H9 (cell line): Measurements from ENCODE around the gene IL21R. TPM values are rescaled to one million over a fixed set of nuclear protein-coding genes. Genes with fewer than 3 reads are reported as not detected.

ENCODE experiments used
- DNase-seq: peaks from one replicate; pipeline ENCODE4 v3.0.0-alpha.2; 2017
- H2AFZ ChIP-seq: one replicate; pipeline ENCODE4 v1.6.1; 2013; ENCODE audit warnings: mild to moderate bottlenecking, low read length, control low read depth, moderate library complexity
- H2AK5ac ChIP-seq: 2 replicates; pipeline ENCODE4 v1.6.1; 2013; ENCODE audit warnings: low read length, control low read depth, mixed read lengths; ENCODE audit not compliant: insufficient read length
- H2BK120ac ChIP-seq: one replicate; pipeline ENCODE4 v1.6.1; 2013; ENCODE audit warnings: low read depth, mild to moderate bottlenecking, low read length, control low read depth, inconsistent platforms; ENCODE audit not compliant: poor library complexity, severe bottlenecking
- H2BK12ac ChIP-seq: 2 replicates; pipeline ENCODE4 v1.6.1; 2013; ENCODE audit warnings: low read length, control low read depth, mixed read lengths, low read depth; ENCODE audit not compliant: insufficient read length
- H2BK15ac ChIP-seq: 2 replicates; pipeline ENCODE4 v1.6.1; 2013; ENCODE audit warnings: low read depth, low read length, control low read depth
- H2BK20ac ChIP-seq: one replicate; pipeline ENCODE4 v1.6.1; 2013; ENCODE audit warnings: low read depth, mild to moderate bottlenecking, low read length, control low read depth, inconsistent platforms; ENCODE audit not compliant: poor library complexity, severe bottlenecking
- H2BK5ac ChIP-seq: 2 replicates; pipeline ENCODE4 v1.6.1; 2013; ENCODE audit warnings: low read length, control low read depth, mixed read lengths; ENCODE audit not compliant: insufficient read length
- H3K14ac ChIP-seq: 2 replicates; pipeline ENCODE4 v1.6.1; 2013; ENCODE audit warnings: low read length, control low read depth; ENCODE audit not compliant: insufficient read depth
- H3K18ac ChIP-seq: 2 replicates; pipeline ENCODE4 v1.6.1; 2013; ENCODE audit warnings: low read depth, mild to moderate bottlenecking, mixed read lengths, low read length, control low read depth; ENCODE audit not compliant: insufficient read length
- H3K23ac ChIP-seq: 2 replicates; pipeline ENCODE4 v1.6.1; 2013; ENCODE audit warnings: low read length, control low read depth, mixed read lengths, low read depth; ENCODE audit not compliant: insufficient read length
- H3K23me2 ChIP-seq: 2 replicates; pipeline ENCODE4 v1.6.1; 2013; ENCODE audit warnings: low read depth, mild to moderate bottlenecking, mixed read lengths, low read length, control low read depth; ENCODE audit not compliant: insufficient read length, poor library complexity, severe bottlenecking
- H3K27ac ChIP-seq: 2 replicates; pipeline ENCODE4 v1.5.1; 2013; ENCODE audit warnings: low read length, control low read depth, mixed read lengths, low read depth; ENCODE audit not compliant: insufficient read length
- H3K27me3 ChIP-seq: 2 replicates; pipeline ENCODE4 v1.6.1; 2013; ENCODE audit warnings: low read length, control low read depth, inconsistent platforms; ENCODE audit not compliant: insufficient read depth
- H3K4ac ChIP-seq: 2 replicates; pipeline ENCODE4 v1.6.1; 2013; ENCODE audit warnings: low read depth, mild to moderate bottlenecking, control low read depth, inconsistent platforms, low read length, moderate library complexity
- H3K4me1 ChIP-seq: 2 replicates; pipeline ENCODE4 v1.6.1; 2013; ENCODE audit warnings: low read length, control low read depth, inconsistent platforms; ENCODE audit not compliant: insufficient read depth
- H3K4me2 ChIP-seq: 2 replicates; pipeline ENCODE4 v1.6.1; 2013; ENCODE audit warnings: low read length, control low read depth, mixed read lengths; ENCODE audit not compliant: insufficient read length, insufficient read depth
- H3K56ac ChIP-seq: 2 replicates; pipeline ENCODE4 v1.6.1; 2013; ENCODE audit warnings: low read depth, mild to moderate bottlenecking, mixed read lengths, low read length, control low read depth; ENCODE audit not compliant: insufficient read length
- H3K79me1 ChIP-seq: 2 replicates; pipeline ENCODE4 v1.6.1; 2013; ENCODE audit warnings: low read depth, mild to moderate bottlenecking, moderate library complexity, low read length, control low read depth, inconsistent platforms; ENCODE audit not compliant: insufficient read depth, poor library complexity, severe bottlenecking
- H3K79me2 ChIP-seq: 2 replicates; pipeline ENCODE4 v1.6.1; 2013; ENCODE audit warnings: low read length, control low read depth, inconsistent platforms; ENCODE audit not compliant: insufficient read depth
- H3K9ac ChIP-seq: 2 replicates; pipeline ENCODE4 v1.6.1; 2013; ENCODE audit warnings: low read length, control low read depth, mixed read lengths; ENCODE audit not compliant: insufficient read length; ENCODE audit errors: extremely low read depth
- H3K9me3 ChIP-seq: one replicate; pipeline ENCODE4 v1.6.1; 2013; ENCODE audit warnings: low read depth, low read length, inconsistent platforms; ENCODE audit not compliant: control insufficient read depth
- H3T11ph ChIP-seq: one replicate; pipeline ENCODE4 v1.6.1; 2013; ENCODE audit warnings: mild to moderate bottlenecking, low read length, control low read depth, inconsistent platforms
- H4K20me1 ChIP-seq: one replicate; pipeline ENCODE4 v1.6.1; 2013; ENCODE audit not compliant: control insufficient read depth, insufficient read length, insufficient read depth
- H4K5ac ChIP-seq: 2 replicates; pipeline ENCODE4 v1.6.1; 2013; ENCODE audit warnings: low read depth, mild to moderate bottlenecking, mixed read lengths, low read length, control low read depth; ENCODE audit not compliant: insufficient read length
- H4K8ac ChIP-seq: replicated peaks from 2 replicates; pipeline ENCODE4 v1.6.1; 2013; ENCODE audit warnings: low read length, control low read depth, mixed read lengths, low read depth; ENCODE audit not compliant: insufficient read length
- H4K91ac ChIP-seq: 2 replicates; pipeline ENCODE4 v1.6.1; 2013; ENCODE audit warnings: low read depth, mild to moderate bottlenecking, moderate library complexity, mixed read lengths, low read length, control low read depth; ENCODE audit not compliant: insufficient read length
- H3K27ac Mint-ChIP-seq, 3 experiments: 2 replicates in 2 of 3; 3 replicates in 1 of 3; pipeline ENCODE4 v1.8.0; 2020 to 2021; ENCODE audit warnings: mixed read lengths in 3 of 3, mild to moderate bottlenecking in 1 of 3, moderate library complexity in 1 of 3
- H3K27me3 Mint-ChIP-seq: 2 replicates; pipeline ENCODE4 v1.8.0; 2021; ENCODE audit warnings: low read depth, mild to moderate bottlenecking, moderate library complexity, mixed read lengths
- H3K36me3 Mint-ChIP-seq, 3 experiments: 2 replicates in 2 of 3; 3 replicates in 1 of 3; pipeline ENCODE4 v1.8.0; 2020 to 2021; ENCODE audit warnings: low read depth in 3 of 3, mixed read lengths in 3 of 3; ENCODE audit not compliant: insufficient read depth in 1 of 3
- H3K4me1 Mint-ChIP-seq, 2 experiments: 2 replicates each; pipeline ENCODE4 v1.8.0; 2020; ENCODE audit warnings: mixed read lengths in 2 of 2
- H3K4me3 Mint-ChIP-seq, 2 experiments: 2 replicates in 1 of 2; 3 replicates in 1 of 2; pipeline ENCODE4 v1.8.0; 2020 to 2021; ENCODE audit warnings: mild to moderate bottlenecking in 2 of 2, mixed read lengths in 2 of 2, moderate library complexity in 1 of 2
- H3K9me3 Mint-ChIP-seq, 2 experiments: 2 replicates in 1 of 2; 3 replicates in 1 of 2; pipeline ENCODE4 v1.8.0; 2020; ENCODE audit warnings: mild to moderate bottlenecking in 2 of 2, mixed read lengths in 2 of 2, moderate library complexity in 1 of 2
- CTCF ChIP-seq: fragments of 200-600 bp; sonication (generic); conservative IDR thresholded peaks from 3 replicates; pipeline ENCODE4 v1.8.0; 2021; ENCODE audit warnings: antibody characterized with exemption, mild to moderate bottlenecking
- WGBS: extraction: QIAGEN DNeasy Blood & Tissue Kit; methylation state at CpG from one replicate; pipeline ENCODE4 v1.1.7; 2013; ENCODE audit warnings: missing lambda C conversion rate, low lambda C conversion rate, mixed read lengths; ENCODE audit not compliant: insufficient read length; ENCODE audit errors: extremely low coverage; 5-methylcytosine and 5-hydroxymethylcytosine counted together
- total RNA-seq: library from RNA; stranded (reverse); gene quantifications from 2 replicates; pipeline ENCODE4 v1.2.1, GENCODE V29; 2021

Gene IL21R
- total RNA-seq, 1 experiment from 2014 or later = 0.07 TPM

GRCh38 chr16:27428026-27428785 is 26.2 kb downstream of the IL21R start:
- Mint-ChIP-seq H3K27me3 (peaks cover 2% of the 10 kb centered on the region; the same call in 1 of the 2 replicates), H3K4me1 (peaks cover 0 to 3% of the 10 kb centered on the region in 2 experiments; a peak in 1 of 4 replicates), H3K27ac (no peak overlapping the region), H3K4me3 (no peak overlapping the region), H3K36me3 (no peaks in the 10 kb centered on the region; a peak in 2 of 7 replicates), H3K9me3 (peaks cover 3 to 7% of the 10 kb centered on the region in 2 experiments; a peak in 2 of 5 replicates)
- peak; percentile 24 for DNase-seq
- Histone ChIP-seq H3K4me2 (no peak overlapping the region), H3K27ac (no peak overlapping the region), H4K20me1 (no peaks in the 10 kb centered on the region), H4K5ac (no peak overlapping the region), H3K56ac (no peak overlapping the region), H3K27me3 (no peaks in the 10 kb centered on the region), H2BK20ac (no peak overlapping the region), H3K9me3 (no peaks in the 10 kb centered on the region), H3K18ac (no peak overlapping the region), H3K23me2 (no peaks in the 10 kb centered on the region), H2BK12ac (no peak overlapping the region), H3K4me1 (no peaks in the 10 kb centered on the region), H3K79me2 (no peaks in the 10 kb centered on the region), H3K4ac (no peak overlapping the region), H3K23ac (no peak overlapping the region), H3K9ac (no peak overlapping the region), H3K14ac (no peak overlapping the region), H2BK120ac (no peak overlapping the region), H4K91ac (no peak overlapping the region), H2BK5ac (no peak overlapping the region), H2BK15ac (no peak overlapping the region), H2AFZ (no peak overlapping the region), H3K79me1 (no peaks in the 10 kb centered on the region), H2AK5ac (no peak overlapping the region), H4K8ac (no peak overlapping the region), H3T11ph (no peak overlapping the region)
- peak; percentile 38; the same call in 2 of the 3 replicates for TF ChIP-seq CTCF
- WGBS = no CpG with 5 or more reads among the region's 4 CpGs
